Chondrocyte (in vitro differentiated cells): Measurements from ENCODE around the gene SPO11. TPM values are rescaled to one million over a fixed set of nuclear protein-coding genes. Genes with fewer than 3 reads are reported as not detected.

Experiments used
- DNase-seq: peaks from one replicate; pipeline ENCODE4 v3.0.0; 2021; ENCODE audit warnings: mixed read lengths, low spot score
- H3K27ac Mint-ChIP-seq: one replicate; pipeline ENCODE4 v1.8.0; 2021; ENCODE audit warnings: mild to moderate bottlenecking, moderate library complexity, mixed read lengths; ENCODE audit not compliant: unreplicated experiment
- H3K27me3 Mint-ChIP-seq: 2 replicates; pipeline ENCODE4 v1.8.0; 2021; ENCODE audit warnings: low read depth, mixed read lengths
- H3K36me3 Mint-ChIP-seq: 2 replicates; pipeline ENCODE4 v1.8.0; 2021; ENCODE audit warnings: low read depth, mixed read lengths
- H3K4me1 Mint-ChIP-seq: 2 replicates; pipeline ENCODE4 v1.8.0; 2021; ENCODE audit warnings: low read depth, mild to moderate bottlenecking, mixed read lengths
- H3K4me3 Mint-ChIP-seq: one replicate; pipeline ENCODE4 v1.8.0; 2021; ENCODE audit warnings: mild to moderate bottlenecking, moderate library complexity, mixed read lengths; ENCODE audit not compliant: unreplicated experiment
- H3K9me3 Mint-ChIP-seq: 2 replicates; pipeline ENCODE4 v1.8.0; 2021; ENCODE audit warnings: low read depth, mixed read lengths
- CTCF ChIP-seq: fragments of 200-600 bp; sonication (generic); IDR thresholded peaks from 2 replicates; pipeline ENCODE4 v1.5.0; 2021; ENCODE audit warnings: antibody characterized with exemption, mild to moderate bottlenecking, moderate library complexity
- long read RNA-seq: library from polyadenylated mRNA; stranded (forward); transcript quantifications from one replicate; pipeline ENCODE4 v2.0.0, GENCODE V29; 2021
- total RNA-seq: library from RNA; stranded (reverse); gene quantifications from 3 replicates; pipeline ENCODE4 v1.2.1, GENCODE V29; 2021

Gene SPO11
- not detected in 3 replicates for total RNA-seq
- long read RNA-seq, result 0 reads

- no peaks in the 10 kb centered on the region for H3K9me3 Mint-ChIP-seq
- no peak within 1 kb of the TSS for H3K4me3 Mint-ChIP-seq
- peaks cover 50% of the 10 kb centered on the region for H3K27me3 Mint-ChIP-seq
- peaks cover 1% of the 10 kb centered on the region for H3K36me3 Mint-ChIP-seq
- TF ChIP-seq CTCF, result peak; percentile 38
- no peak within 1 kb of the TSS for H3K27ac Mint-ChIP-seq
- DNase-seq, result no peak
- no peaks in the 10 kb centered on the region for H3K4me1 Mint-ChIP-seq
Measured at GRCh38 chr20:57329608-57330221, at the start of gene SPO11. TSS of gene SPO11 (plus strand) at chr20:57329803. CDS start at chr20:57329868, 65 bp downstream.

- peaks cover 6% of the 10 kb centered on the region for H3K4me1 Mint-ChIP-seq
- H3K4me3 Mint-ChIP-seq, result no peak overlapping the region
- H3K27me3 Mint-ChIP-seq, result peaks cover 54% of the 10 kb centered on the region
- DNase-seq, result no peak
- H3K27ac Mint-ChIP-seq, result no peak overlapping the region
- no peaks in the 10 kb centered on the region for H3K36me3 Mint-ChIP-seq
- H3K9me3 Mint-ChIP-seq, result no peaks in the 10 kb centered on the region
- TF ChIP-seq CTCF, result no peak
Measured at GRCh38 chr20:57280221-57280620, 49.4 kb upstream of the SPO11 start.

- Mint-ChIP-seq H3K4me3 (no peak overlapping the region), H3K27ac (no peak overlapping the region), H3K36me3 (no peaks in the 10 kb centered on the region), H3K27me3 (peaks cover 51% of the 10 kb centered on the region), H3K4me1 (peaks cover 6% of the 10 kb centered on the region), H3K9me3 (no peaks in the 10 kb centered on the region)
- no peak for TF ChIP-seq CTCF
- no peak for DNase-seq
Measured at GRCh38 chr20:57281900-57282299, 47.7 kb upstream of the SPO11 start.

- Mint-ChIP-seq H3K27ac (no peak overlapping the region), H3K4me3 (no peak overlapping the region), H3K36me3 (no peaks in the 10 kb centered on the region)
Measured at GRCh38 chr20:57282670-57283361, 46.8 kb upstream of the SPO11 start.

GRCh38 chr20:57283860-57284259 is 45.7 kb upstream of the SPO11 start:
- no peak for TF ChIP-seq CTCF
- Mint-ChIP-seq H3K4me3 (no peak overlapping the region), H3K4me1 (peaks cover 11% of the 10 kb centered on the region), H3K36me3 (no peaks in the 10 kb centered on the region), H3K9me3 (no peaks in the 10 kb centered on the region), H3K27me3 (peaks cover 57% of the 10 kb centered on the region), H3K27ac (no peak overlapping the region)
- no peak for DNase-seq

More at GRCh38 chr20:57282670-57283361, 46.8 kb upstream of the SPO11 start:
- Mint-ChIP-seq H3K9me3 (no peaks in the 10 kb centered on the region), H3K4me1 (peaks cover 11% of the 10 kb centered on the region), H3K27me3 (peaks cover 53% of the 10 kb centered on the region)
- DNase-seq, result no peak
- no peak for TF ChIP-seq CTCF
